Neural progenitor cell (in vitro differentiated cells): ENCODE measurements around the gene MBP.

Source experiments
- CTCF ChIP-seq: fragments of 200-600 bp; sonication (generic); IDR thresholded peaks from 2 replicates; pipeline ENCODE4 v1.5.1; 2017; ENCODE audit warnings: antibody characterized with exemption, mild to moderate bottlenecking
- EZH2phosphoT487 ChIP-seq: fragments of 200-600 bp; sonication (generic); IDR thresholded peaks from 2 replicates; pipeline ENCODE4 v1.6.1; 2017; ENCODE audit warnings: antibody characterized with exemption

DNA sequence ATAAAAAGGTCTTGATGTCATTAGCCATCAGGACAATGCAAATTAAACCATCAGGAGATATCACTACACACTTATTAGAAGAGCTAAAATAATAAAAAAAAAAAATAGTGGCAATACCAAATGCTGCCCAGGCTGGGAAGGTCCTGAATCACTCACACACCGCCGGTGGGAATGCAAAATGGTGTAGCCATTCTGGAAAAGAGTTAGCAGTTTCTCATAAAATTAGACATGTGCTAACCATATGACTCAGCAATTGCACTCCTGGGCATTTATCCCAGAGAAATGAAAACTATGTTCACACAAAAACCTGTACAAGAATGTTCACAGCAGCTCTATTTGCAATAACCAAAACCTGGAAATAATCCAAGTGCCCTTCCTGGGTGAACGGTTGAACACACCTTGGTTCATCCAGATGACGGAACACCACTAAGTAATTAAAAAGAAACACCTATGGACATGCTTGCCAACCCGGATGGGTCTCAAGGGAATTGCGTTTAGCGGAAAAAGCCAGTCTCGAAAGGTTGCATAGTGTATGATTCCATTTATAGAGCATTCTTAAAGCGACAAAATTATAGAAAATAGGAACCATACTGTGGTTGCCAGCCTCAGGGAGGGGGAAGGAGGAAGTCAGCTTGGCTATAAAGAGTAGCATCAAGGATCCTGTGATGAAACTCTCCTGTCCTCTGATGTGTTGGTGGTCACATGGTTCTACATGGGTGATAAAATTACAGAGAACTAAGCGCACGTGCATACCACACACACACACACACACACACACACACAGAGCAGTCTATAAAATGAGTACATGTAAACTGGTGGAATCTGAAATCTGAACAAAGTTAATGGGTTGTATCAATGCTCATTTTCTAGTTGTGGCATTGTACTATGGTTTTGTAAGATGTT lies 4.6 kb downstream of the MBP start:
- TF ChIP-seq CTCF, result no peak
- no peak for TF ChIP-seq EZH2phosphoT487
